BJ (cell line): ENCODE data around the gene SEMA3D. TPM values are rescaled to one million over a fixed set of nuclear protein-coding genes. Genes with fewer than 3 reads are reported as not detected.

Experiments used
- CTCF ChIA-PET: fragments of 350-600 bp; formaldehyde crosslinking; extraction: SDS; loops from one replicate; lab custom pipeline; 2021; ENCODE audit warnings: antibody characterized with exemption, inconsistent platforms; lab: Yijun Ruan, JAX
- POLR2A ChIA-PET: fragments of 300-600 bp; sonication (Branson Sonifier 250); formaldehyde crosslinking; extraction: SDS; loops from one replicate; lab custom pipeline; 2021; ENCODE audit warnings: antibody characterized with exemption; lab: Charles Lee
- DNase-seq: peaks from one replicate; pipeline ENCODE4 v3.0.0-alpha.2; 2011; ENCODE audit warnings: low read depth
- H3K27me3 ChIP-seq: 2 replicates; pipeline ENCODE4 v1.6.0; 2011; ENCODE audit warnings: low read length; ENCODE audit not compliant: control insufficient read depth, insufficient read depth
- H3K36me3 ChIP-seq: 2 replicates; pipeline ENCODE4 v1.5.1; 2011; ENCODE audit warnings: low read length; ENCODE audit not compliant: control insufficient read depth, insufficient read depth
- H3K4me3 ChIP-seq: 2 replicates; pipeline ENCODE4 v1.5.1; 2011; ENCODE audit warnings: low read depth, mild to moderate bottlenecking, control low read depth, low read length
- CTCF ChIP-seq: IDR thresholded peaks from 2 replicates; pipeline ENCODE4 v1.5.1; 2011; ENCODE audit warnings: low read depth, mild to moderate bottlenecking, control low read depth, inconsistent platforms, low read length, moderate library complexity; ENCODE audit not compliant: insufficient read depth
- polyA plus RNA-seq: library from polyadenylated mRNA; depleted of rRNA; stranded (reverse); fragments of >200 nt; gene quantifications from 2 replicates; pipeline ENCODE4 v1.2.3, GENCODE V29; 2011

The SEMA3D gene
- polyA plus RNA-seq, 1 experiment = 19.9 TPM

DNA sequence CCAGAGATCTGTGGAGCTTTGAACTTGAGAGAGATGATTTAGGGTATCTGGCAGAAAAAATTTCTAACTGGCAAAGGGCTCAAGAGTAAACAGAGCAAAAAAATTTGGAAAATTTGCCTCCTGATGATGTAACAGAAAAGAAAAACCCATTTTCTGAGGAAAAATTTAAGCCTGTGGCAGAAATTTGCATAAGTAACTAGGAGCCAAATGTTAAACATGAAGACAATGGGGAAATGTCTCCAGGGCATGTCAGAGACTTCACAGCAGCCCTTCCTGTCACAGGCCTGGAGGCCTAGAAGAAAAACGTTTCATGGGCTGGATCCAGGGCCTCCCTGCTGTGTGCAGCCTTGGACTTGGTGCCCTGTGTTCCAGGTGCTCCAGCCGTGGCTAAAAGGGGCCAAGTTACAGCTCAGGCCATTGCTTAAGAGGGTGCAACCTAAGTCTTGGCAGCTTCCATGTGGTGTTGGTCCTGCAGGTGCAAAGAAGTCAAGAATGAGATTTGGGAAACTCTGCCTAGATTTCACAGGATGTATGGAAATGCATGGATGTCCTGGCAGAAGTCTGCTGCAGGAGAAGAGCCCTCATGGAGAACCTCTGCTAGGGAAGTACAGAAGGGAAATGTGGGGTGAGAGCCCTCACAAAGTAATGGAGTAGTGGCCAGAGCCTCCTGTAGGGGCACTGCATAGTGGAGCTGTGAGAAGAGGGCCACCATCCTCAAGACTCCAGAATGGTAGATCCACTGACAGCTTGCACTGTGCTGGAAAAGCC is 8.1 kb downstream of the SEMA3D start:
- Histone ChIP-seq H3K27me3 (no peaks in the 10 kb centered on the region), H3K4me3 (no peak overlapping the region), H3K36me3 (no peaks in the 10 kb centered on the region)
- ChIA-PET CTCF (no interaction called here), POLR2A (no interaction called here)
- DNase-seq = no peak
- no peak for TF ChIP-seq CTCF

GRCh38 chr7:85177316-85177715 is 9.5 kb downstream of the SEMA3D start:
- Histone ChIP-seq H3K4me3 (no peak overlapping the region), H3K36me3 (no peaks in the 10 kb centered on the region), H3K27me3 (no peaks in the 10 kb centered on the region)
- POLR2A ChIA-PET = no interaction called here
- no peak for TF ChIP-seq CTCF
- CTCF ChIA-PET = interaction anchor here (1.0 kb wide), 1 partner anchor 9 kb away, joined by 3 read pairs; no protein-coding TSS in a partner anchor
- DNase-seq = no peak

- H3K36me3 ChIP-seq = no peaks in the 10 kb centered on the region
- no peak for DNase-seq
- no peaks in the 10 kb centered on the region for H3K27me3 ChIP-seq
- no peak for TF ChIP-seq CTCF
- CTCF ChIA-PET = interaction anchor here (0.8 kb wide), 1 partner anchor 9 kb away, joined by 3 read pairs; no protein-coding TSS in a partner anchor
- POLR2A ChIA-PET = no interaction called here
- no peak overlapping the region for H3K4me3 ChIP-seq
Measured at GRCh38 chr7:85176197-85176596, 10.7 kb downstream of the SEMA3D start.

DNA sequence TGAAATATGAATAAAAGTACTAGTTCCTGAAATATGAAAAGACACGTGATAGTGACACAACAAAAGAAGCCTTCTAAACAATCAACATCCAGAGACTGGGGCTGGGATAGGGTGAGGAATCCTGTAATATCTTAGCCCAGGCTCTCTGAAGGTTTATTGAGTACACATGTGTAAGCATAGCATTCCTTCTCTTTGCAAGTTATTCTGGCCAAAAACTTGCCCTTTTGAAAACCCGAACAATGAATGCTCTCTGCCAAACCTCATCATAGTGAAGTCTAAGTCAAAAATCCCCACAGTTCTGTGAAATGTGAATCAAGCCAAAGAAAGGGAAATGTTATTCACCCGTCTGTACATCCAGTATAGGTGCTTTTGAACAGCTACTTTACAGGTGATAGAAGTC is 11.6 kb downstream of the SEMA3D start:
- POLR2A ChIA-PET = no interaction called here
- H3K27me3 ChIP-seq = no peaks in the 10 kb centered on the region
- CTCF ChIA-PET = no interaction called here
- TF ChIP-seq CTCF = no peak
- no peaks in the 10 kb centered on the region for H3K36me3 ChIP-seq
- DNase-seq = no peak
- no peak overlapping the region for H3K4me3 ChIP-seq

- TF ChIP-seq CTCF = no peak
- Histone ChIP-seq H3K4me3 (no peak overlapping the region), H3K36me3 (no peaks in the 10 kb centered on the region), H3K27me3 (no peaks in the 10 kb centered on the region)
- POLR2A ChIA-PET = interaction anchor here (0.5 kb wide), 1 partner anchor 905 kb away, joined by 3 read pairs; no protein-coding TSS in a partner anchor
- CTCF ChIA-PET = interaction anchor here (0.7 to 2.9 kb wide), 3 partner anchors 9 to 131 kb away, joined by 3 to 13 read pairs (median 11); partner anchors contain the start of gene SEMA3D
- DNase-seq = peak; percentile 62
Measured at GRCh38 chr7:85172530-85172941, 14.3 kb downstream of the SEMA3D start.
